ENCODE measurements around the gene PLEKHG5. TPM values are rescaled to one million over a fixed set of nuclear protein-coding genes. Genes with fewer than 3 reads are reported as not detected.
"Not testable (repeated sequence)": the region's sequence is repeated elsewhere in the genome, so short reads cannot be mapped to it uniquely, and the experiment has no call there.

Gene PLEKHG5
- polyA plus RNA-seq, 3 donors, result 0.03 TPM; not detected in 2

DNA sequence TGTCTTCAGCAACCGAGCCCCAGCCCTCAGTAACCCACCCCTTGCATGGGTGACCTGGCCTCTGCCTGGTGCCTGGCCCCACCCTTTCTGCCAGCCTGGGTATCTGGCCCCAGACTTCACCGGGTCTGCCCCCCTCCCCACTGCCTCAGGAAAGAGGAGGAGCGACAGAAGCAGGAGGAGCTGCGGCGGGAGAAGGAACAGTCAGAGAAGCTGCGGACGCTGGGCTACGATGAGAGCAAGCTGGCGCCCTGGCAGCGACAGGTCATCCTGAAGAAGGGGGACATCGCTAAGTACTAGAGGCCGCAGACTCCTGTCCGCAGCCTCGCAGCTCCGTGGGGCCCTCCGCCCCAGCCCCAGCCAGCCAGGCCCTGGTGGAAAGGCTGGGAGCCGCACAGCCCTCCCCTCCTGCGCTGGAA is 31.6 kb downstream of the PLEKHG5 start:
- WGBS (ENCODE audit: insufficient coverage), result 3% methylated on average over 15 of the region's 18 CpGs
- Mint-ChIP-seq H3K27me3 (ENCODE audit: low read depth in 3 of 3) (peaks cover 49 to 69% (median 58%) of the 10 kb centered on the region in 3 donors), H3K27ac (no peak overlapping the region), H3K9me3 (peaks cover 0 to 2% (median 0%) of the 10 kb centered on the region in 7 donors), H3K4me3 (peak overlapping the region in 1 of 2 donors; percentile 59), H3K4me1 (no peaks in the 10 kb centered on the region), H3K36me3 (no peaks in the 10 kb centered on the region)
- no peak for DNase-seq
- no peaks in the 10 kb centered on the region for H3K36me3 ChIP-seq (replicated peaks in 1 of 2; ENCODE audit: control insufficient read depth in 1 of 2, insufficient read depth in 2 of 2, low read length in 2 of 2)
- no peak overlapping the region for H2AFZ ChIP-seq (ENCODE audit: insufficient read depth, low read depth, low read length, poor library complexity, severe bottlenecking)
- no peaks in the 10 kb centered on the region for H4K20me1 ChIP-seq (ENCODE audit: insufficient read depth, low read length)
- no peak for TF ChIP-seq CTCF (IDR thresholded peaks at IDR 0.05)
- H3K4me2 ChIP-seq (replicated peaks; ENCODE audit: extremely low read depth, low read length, poor library complexity, severe bottlenecking), result no peak overlapping the region
- H3K9me3 ChIP-seq (replicated peaks in 1 of 2; ENCODE audit: control insufficient read depth in 1 of 2, insufficient read depth in 1 of 2, low read length in 2 of 2), result no peaks in the 10 kb centered on the region
- no peak overlapping the region for H3K4me3 ChIP-seq (replicated peaks in 1 of 3; ENCODE audit: low read depth in 2 of 3, low read length in 3 of 3)
- no peak overlapping the region for H3K27ac ChIP-seq (ENCODE audit: low read depth in 1 of 2, low read length in 2 of 2)
- H3K9ac ChIP-seq (ENCODE audit: insufficient read depth, low read length, poor library complexity, severe bottlenecking), result no peak overlapping the region
- H3K79me2 ChIP-seq (ENCODE audit: insufficient read depth, low read length), result no peaks in the 10 kb centered on the region
- intact Hi-C loops (cut with micrococcal nuclease), result no loop called here
- H3K27me3 ChIP-seq (ENCODE audit: control insufficient read depth in 2 of 2, insufficient read depth in 2 of 2, low read length in 2 of 2), result peaks cover 2 to 50% of the 10 kb centered on the region in 2 donors
- H3K4me1 ChIP-seq (ENCODE audit: control insufficient read depth in 1 of 2, insufficient read depth in 2 of 2, low read length in 2 of 2), result no peaks in the 10 kb centered on the region

GRCh38 chr1:6456800-6457466 is 34.5 kb downstream of the PLEKHG5 start:
- Histone ChIP-seq H3K4me3 (replicated peaks in 1 of 3; ENCODE audit: low read depth in 2 of 3, low read length in 3 of 3) (no peak overlapping the region), H3K36me3 (replicated peaks in 1 of 2; ENCODE audit: control insufficient read depth in 1 of 2, insufficient read depth in 2 of 2, low read length in 2 of 2) (no peaks in the 10 kb centered on the region), H3K27me3 (ENCODE audit: control insufficient read depth in 2 of 2, insufficient read depth in 2 of 2, low read length in 2 of 2) (peaks cover 2 to 53% of the 10 kb centered on the region in 2 donors), H3K4me1 (ENCODE audit: control insufficient read depth in 1 of 2, insufficient read depth in 2 of 2, low read length in 2 of 2) (no peaks in the 10 kb centered on the region), H3K27ac (ENCODE audit: low read depth in 1 of 2, low read length in 2 of 2) (no peak overlapping the region), H3K4me2 (replicated peaks; ENCODE audit: extremely low read depth, low read length, poor library complexity, severe bottlenecking) (no peak overlapping the region), H3K9ac (ENCODE audit: insufficient read depth, low read length, poor library complexity, severe bottlenecking) (no peak overlapping the region), H4K20me1 (ENCODE audit: insufficient read depth, low read length) (no peaks in the 10 kb centered on the region), H3K9me3 (replicated peaks in 1 of 2; ENCODE audit: control insufficient read depth in 1 of 2, insufficient read depth in 1 of 2, low read length in 2 of 2) (no peaks in the 10 kb centered on the region), H2AFZ (ENCODE audit: insufficient read depth, low read depth, low read length, poor library complexity, severe bottlenecking) (no peak overlapping the region), H3K79me2 (ENCODE audit: insufficient read depth, low read length) (no peaks in the 10 kb centered on the region)
- Mint-ChIP-seq H3K4me1 (no peaks in the 10 kb centered on the region), H3K9me3 (peaks cover 0 to 2% (median 0%) of the 10 kb centered on the region in 7 donors), H3K36me3 (no peaks in the 10 kb centered on the region), H3K4me3 (peak overlapping the region in 1 of 2 donors; percentile 68), H3K27me3 (ENCODE audit: low read depth in 3 of 3) (peaks cover 64 to 87% (median 75%) of the 10 kb centered on the region in 3 donors), H3K27ac (no peak overlapping the region)
- intact Hi-C loops (cut with micrococcal nuclease), result no loop called here
- TF ChIP-seq CTCF (IDR thresholded peaks at IDR 0.05), result no peak
- no peak for DNase-seq
- WGBS (ENCODE audit: insufficient coverage), result 89% methylated on average over 9 of the region's 11 CpGs

GRCh38 chr1:6455752-6456520 is 35.5 kb downstream of the PLEKHG5 start:
- H2AFZ ChIP-seq (ENCODE audit: insufficient read depth, low read depth, low read length, poor library complexity, severe bottlenecking); H3K9ac ChIP-seq (ENCODE audit: insufficient read depth, low read length, poor library complexity, severe bottlenecking); intact Hi-C loops (cut with micrococcal nuclease); H3K4me1 Mint-ChIP-seq; H3K27ac Mint-ChIP-seq; H3K36me3 Mint-ChIP-seq; H3K9me3 Mint-ChIP-seq; H3K36me3 ChIP-seq (replicated peaks in 1 of 2; ENCODE audit: control insufficient read depth in 1 of 2, insufficient read depth in 2 of 2, low read length in 2 of 2); H3K4me1 ChIP-seq (ENCODE audit: control insufficient read depth in 1 of 2, insufficient read depth in 2 of 2, low read length in 2 of 2); H3K9me3 ChIP-seq (replicated peaks in 1 of 2; ENCODE audit: control insufficient read depth in 1 of 2, insufficient read depth in 1 of 2, low read length in 2 of 2); H3K4me2 ChIP-seq (replicated peaks; ENCODE audit: extremely low read depth, low read length, poor library complexity, severe bottlenecking); H4K20me1 ChIP-seq (ENCODE audit: insufficient read depth, low read length); DNase-seq; H3K27ac ChIP-seq (ENCODE audit: low read depth in 1 of 2, low read length in 2 of 2); H3K4me3 ChIP-seq (replicated peaks in 1 of 3; ENCODE audit: low read depth in 2 of 3, low read length in 3 of 3); H3K79me2 ChIP-seq (ENCODE audit: insufficient read depth, low read length): not testable (repeated sequence)
- peaks cover 67 to 88% (median 78%) of the 10 kb centered on the region in 3 donors for H3K27me3 Mint-ChIP-seq (ENCODE audit: low read depth in 3 of 3)
- peaks cover 2 to 61% of the 10 kb centered on the region in 2 donors for H3K27me3 ChIP-seq (ENCODE audit: control insufficient read depth in 2 of 2, insufficient read depth in 2 of 2, low read length in 2 of 2)
- 33% methylated on average over 53 of the region's 58 CpGs for WGBS (ENCODE audit: insufficient coverage)
- H3K4me3 Mint-ChIP-seq, result peak overlapping the region in 1 of 2 donors; percentile 74

Data from CD14-positive monocyte (primary cell).